SKM-1 (cell line): ENCODE data around the gene KRTAP10-9.
"Not testable (repeated sequence)": the region's sequence is repeated elsewhere in the genome, so short reads cannot be mapped to it uniquely, and the experiment has no call there.

Experiments used
- DNase-seq: peaks from one replicate; lab custom pipeline; 2025; ENCODE audit not compliant: unreplicated experiment; lab: John Stamatoyannopoulos, UW

Gene KRTAP10-9

DNA sequence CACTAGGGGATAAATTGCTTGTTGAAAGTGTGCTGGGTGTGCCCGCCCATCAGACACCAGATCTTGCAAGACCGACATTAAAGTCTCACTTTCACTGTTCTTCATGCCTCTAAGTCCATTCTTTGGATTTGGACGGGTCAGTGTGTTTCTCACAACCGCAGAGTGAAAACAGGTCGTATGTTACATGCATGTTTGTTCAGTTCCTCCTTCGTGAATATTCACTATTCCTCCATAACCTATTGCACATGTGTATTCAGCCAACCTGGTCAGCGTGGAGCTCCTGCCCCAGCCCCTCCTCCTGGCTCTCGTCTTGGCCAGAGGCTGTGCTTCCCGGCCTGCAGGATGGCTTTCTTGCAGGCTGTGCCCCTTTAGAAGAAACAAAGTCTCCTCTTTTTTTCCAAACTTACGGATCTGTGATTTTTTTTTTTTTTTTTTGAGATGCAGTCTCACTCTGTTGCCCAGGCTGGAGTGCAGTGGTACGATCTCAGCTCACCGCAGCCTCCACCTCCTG lies 32.4 kb upstream of the KRTAP10-9 start:
- DNase-seq = no peak

DNA sequence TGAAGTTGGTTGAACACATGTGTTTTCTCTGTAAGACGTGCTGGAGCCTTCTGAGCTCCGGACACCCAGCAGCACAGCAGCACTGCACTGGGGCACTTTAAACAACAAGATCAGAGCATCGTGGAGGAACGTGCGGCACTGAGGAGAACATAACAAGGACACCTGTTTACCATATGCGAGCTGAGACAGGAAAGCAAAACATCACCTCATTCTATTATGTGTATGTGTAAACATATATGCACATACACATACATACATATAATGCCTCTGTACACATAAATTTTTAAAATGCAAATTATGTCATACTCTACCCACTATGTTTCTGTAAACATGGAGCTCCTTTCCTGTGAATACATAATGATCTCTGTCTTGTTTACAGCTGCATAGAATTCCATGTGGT lies 31.4 kb upstream of the KRTAP10-9 start:
- no peak for DNase-seq

DNA sequence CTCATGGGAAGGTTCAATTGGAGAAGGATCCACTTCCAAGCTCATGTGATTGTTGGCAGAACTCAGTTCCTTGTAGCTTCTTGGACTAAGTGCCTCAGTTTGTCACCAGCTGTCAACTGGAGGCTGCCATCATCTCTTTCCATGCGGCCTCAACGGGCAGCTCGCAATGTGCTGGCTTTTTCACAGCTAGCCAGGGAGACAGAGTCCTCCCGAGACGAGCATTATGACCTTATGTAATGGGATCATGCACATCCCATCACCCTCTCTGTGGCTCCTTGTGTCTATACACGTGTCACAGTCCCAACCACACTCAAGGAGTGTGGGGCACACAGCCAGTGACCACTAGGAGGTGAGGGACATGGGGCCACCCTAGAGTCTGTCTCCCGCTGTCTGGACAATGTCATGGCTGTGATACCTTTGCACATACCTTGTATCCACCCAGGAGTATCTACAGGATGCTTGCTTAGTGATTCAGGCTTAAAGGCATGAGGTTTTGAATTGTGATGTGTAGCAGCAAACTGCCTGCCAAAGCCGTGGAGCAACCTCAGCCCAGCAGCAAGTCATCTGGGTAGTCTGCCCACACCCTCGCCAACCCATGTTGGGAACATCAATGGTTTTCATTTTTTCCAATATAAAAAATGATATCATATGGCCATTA lies 30.7 kb upstream of the KRTAP10-9 start:
- no peak for DNase-seq

DNA sequence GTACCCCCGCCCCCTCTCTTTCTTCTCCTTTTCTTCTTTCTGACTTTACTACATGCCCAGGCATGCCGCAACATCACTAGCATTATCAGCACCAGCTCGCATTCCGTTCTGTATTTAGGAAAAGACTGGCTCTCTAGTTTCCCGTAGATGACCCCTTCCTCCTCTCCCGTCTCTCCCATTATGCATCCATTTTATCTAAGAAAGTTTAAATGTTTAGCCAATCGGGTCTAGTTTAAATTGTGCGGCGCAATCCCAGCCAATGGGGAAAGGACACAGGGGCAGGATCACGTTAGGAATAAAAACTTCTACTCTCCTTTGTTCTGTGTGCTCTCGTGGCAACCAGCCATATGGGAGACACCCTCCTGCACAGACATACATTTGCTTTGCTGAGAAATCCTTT lies 28.8 kb upstream of the KRTAP10-9 start:
- no peak for DNase-seq

DNA sequence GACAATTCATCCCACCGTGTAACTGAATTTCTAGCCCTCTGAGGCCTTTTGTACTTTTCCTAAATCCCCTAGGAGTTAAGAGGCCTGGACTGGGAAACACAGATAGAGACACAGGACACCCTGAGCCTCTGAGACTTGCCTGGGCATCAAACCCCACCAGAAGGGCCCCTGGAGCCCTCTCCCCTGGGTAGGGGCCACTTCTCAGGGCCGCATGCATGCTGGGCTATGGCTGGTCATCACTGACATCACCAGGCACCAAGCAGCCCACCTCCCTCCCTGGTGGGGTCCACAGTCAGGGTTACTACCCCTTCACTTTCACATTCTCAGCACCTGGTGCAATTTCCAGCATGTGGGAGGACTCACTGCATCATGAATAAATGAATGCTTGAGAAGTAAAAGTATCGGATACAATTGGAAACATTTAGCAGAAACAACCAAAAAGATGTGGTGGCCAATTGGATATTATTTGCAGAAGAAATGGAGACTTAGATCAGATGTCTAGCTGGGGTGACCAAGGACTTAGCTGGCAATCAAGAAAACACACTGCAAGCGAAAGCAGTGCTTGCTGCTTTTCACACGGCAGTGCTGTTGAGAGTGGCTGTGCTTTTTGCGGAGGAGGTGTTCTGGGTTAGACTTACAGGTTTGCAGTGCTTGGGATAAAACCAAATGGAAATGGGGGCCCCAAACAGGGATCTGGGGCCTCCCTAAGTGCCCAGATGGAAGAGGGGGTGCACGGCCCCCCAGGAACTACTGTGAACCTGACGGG lies 27.4 kb upstream of the KRTAP10-9 start:
- no peak for DNase-seq

DNA sequence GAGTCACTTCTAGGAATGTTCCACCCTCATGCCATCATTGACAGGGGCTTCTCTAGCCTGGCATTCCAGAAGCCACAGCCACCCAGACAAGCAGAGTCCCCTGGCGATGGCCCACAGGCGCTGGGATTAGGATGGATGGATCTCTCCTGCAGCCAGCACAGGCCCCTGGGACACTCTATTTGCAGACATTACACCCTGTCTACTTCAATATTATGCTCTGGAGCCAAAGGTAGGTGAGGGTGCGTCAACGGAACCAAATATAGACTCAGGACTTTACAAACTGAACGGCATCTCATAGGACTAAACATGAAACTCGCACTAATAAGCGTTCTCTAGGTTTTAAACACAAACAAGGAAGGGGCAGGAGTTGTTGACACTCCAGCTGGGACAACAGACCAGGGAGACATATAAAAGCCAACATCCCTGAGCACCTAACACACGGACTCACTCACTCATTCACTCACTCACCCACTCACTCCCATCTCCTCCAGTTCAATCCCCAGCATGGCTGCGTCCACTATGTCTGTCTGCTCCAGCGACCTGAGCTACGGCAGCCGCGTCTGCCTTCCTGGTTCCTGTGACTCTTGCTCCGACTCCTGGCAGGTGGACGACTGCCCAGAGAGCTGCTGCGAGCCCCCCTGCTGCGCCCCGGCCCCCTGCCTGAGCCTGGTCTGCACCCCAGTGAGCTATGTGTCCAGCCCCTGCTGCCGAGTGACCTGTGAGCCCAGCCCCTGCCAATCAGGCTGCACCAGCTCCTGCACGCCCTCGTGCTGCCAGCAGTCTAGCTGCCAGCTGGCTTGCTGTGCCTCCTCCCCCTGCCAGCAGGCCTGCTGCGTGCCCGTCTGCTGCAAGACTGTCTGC lies 26.5 kb upstream of the KRTAP10-9 start, which contains the start of gene KRTAP10-7:
Gene KRTAP10-7, plus strand, starts transcription at position 480 of the 861 bp plus-strand sequence. Its CDS starts 25 bp downstream, at position 505.
- DNase-seq = not testable (repeated sequence)

DNA sequence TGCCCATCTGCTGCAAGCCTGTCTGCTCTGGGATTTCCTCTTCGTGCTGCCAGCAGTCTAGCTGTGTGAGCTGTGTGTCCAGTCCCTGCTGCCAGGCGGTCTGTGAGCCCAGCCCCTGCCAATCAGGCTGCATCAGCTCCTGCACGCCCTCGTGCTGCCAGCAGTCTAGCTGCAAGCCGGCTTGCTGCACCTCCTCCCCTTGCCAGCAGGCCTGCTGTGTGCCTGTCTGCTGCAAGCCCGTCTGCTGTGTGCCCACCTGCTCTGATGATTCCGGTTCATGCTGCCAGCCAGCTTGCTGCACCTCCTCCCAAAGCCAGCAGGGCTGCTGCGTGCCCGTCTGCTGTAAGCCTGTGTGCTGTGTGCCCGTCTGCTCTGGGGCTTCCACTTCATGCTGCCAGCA lies 25.8 kb upstream of the KRTAP10-9 start:
- not testable (repeated sequence) for DNase-seq

DNA sequence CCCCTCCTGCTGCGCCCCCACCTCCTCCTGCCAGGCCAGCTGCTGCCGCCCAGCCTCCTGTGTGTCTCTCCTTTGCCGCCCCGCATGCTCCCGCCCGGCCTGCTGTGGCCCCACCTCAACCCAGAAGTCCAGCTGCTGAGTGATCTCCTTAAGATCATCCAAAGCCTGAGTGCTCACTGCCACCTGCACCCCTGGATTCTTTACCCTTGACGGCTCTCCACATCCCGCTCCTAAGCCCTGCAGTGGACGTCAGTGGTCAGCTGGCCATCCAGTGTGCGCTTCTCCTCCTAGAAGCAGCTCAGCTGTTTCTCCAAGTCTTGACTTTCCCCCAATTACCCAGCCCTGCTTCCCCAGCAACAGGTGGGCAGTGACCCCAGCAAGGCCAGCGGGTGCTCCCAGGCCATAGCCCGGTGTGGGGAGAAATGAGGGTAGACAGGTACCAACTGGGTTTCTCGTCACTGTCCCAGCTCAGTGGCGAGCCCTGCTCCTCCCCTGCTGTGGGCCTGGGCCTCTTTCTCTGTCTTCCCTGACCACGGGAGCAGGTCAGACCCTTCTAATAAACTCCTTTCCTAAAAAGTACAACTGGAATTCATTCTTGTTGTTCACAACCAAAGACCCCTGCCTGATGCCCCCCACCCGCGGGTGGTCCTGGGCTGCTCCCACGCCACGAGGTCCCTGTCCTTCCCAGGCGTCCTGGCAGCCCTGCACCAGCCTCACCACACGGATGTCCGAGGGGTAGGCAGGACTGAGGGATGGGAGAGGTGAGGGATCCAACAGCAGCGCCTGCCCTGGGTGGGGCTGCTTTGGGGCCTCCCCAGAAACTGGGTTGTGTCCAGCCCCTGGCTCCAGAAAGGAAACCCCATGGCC lies 25.1 kb upstream of the KRTAP10-9 start:
- no peak for DNase-seq

DNA sequence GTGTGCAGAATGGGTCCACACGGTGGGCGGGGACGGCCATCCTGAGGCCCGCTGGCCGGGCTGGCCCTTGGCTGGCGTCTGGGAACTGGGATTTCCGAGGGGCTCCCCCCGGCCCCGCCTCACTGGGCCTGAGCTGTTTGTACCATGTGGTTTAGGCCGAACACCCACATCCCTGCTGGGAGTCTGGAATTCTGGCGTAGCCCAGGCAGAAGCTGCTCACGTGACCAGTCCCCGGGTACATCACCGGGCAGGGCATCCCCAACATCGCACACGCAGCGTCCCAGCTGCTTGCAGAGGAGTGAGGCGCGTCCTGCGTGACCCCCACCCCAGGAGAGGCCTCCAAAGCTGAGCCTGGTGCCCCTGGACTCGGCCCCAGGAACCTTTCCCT lies 24.4 kb upstream of the KRTAP10-9 start:
- no peak for DNase-seq

DNA sequence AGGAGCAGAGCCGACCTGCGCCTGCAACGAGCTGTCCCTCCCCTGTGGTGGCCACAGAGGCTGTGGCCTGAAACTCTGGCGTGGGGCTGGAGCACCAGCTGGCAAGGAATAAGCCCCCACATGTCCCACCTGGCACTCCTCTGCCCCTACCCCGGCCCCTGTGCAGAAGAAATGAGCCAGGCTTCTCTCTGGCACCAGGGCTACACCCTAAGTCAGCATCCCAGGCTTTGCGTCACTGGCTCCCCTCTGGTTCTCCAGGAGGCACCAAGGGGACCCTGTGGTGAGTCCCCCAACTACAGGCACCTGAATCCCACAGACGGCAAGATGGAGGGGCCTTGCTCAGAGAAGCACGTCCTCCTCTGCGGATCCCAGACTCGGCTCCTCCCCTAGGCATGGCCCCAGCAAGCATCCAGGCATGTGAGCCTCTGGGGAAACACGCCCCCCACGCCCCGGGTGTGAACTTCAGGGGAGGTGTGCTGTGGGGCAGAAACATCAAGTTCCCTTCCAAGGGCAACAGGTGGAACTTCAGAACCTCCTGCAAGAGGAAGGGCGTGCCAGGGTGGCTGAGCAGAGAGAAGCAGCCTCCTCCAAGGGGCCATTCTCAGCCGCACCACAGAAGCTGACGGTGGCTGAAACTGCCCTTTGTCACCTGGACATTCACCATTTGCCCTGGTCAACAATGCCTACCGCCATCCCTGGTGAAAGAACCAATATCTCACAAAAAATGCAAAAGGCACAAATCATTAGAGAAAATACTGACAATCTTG lies 23.6 kb upstream of the KRTAP10-9 start:
- DNase-seq = no peak

DNA sequence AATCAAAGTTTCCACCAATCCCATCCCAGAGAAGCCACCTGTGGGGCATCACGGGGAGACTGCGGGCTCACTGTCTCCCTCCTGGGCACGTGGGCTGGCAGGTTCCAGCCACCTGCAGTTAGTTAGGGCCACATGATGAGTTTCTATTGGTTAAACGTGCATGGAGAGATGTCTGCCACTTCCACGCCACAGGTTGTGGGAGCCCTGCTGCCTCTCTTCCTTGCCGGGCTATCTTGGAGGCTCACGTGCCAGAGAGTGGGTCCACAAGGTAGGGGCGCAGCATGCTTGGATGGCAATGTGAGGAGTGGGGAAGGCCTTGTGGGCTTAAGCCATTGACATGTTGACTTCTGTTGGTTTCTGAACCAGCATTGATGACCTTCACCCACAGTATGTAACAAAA lies 23.0 kb upstream of the KRTAP10-9 start:
- no peak for DNase-seq

DNA sequence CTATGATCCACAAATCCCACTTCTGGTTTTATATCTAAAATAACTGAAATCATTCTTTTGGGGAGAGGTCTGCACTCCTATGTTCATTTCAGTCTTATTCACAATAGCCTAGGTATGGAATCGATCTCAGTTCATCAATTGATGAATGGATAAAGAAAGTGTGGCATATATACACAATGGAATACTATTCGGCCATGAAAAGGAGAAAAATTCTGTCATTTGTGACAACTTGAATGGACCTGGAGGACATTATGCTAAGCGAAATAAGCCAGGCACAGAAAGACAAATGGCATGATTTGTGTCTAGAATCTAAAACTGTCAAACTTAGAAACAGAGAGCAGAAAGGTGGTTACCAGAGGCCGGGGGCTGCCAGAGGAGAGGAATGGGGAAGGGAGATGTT lies 20.4 kb upstream of the KRTAP10-9 start:
- DNase-seq = no peak

DNA sequence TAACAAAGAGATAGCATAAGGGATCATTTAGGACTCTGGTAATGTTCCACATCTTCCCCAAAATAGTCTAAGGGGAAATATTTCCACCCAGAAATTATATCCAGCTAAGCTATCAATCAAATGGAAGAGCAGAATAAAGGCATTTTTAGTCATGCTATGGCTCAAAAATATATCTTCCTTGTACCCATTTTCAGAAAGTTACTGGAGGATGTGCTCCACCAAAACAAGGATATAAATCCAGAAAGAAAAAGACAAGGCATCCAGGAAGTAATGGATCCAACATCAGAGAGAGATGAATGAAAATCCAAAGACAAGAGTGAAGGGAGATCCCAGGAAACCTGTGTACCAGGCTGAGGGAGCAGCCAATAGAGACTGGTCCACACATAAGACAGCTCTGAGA lies 17.7 kb upstream of the KRTAP10-9 start:
- no peak for DNase-seq

DNA sequence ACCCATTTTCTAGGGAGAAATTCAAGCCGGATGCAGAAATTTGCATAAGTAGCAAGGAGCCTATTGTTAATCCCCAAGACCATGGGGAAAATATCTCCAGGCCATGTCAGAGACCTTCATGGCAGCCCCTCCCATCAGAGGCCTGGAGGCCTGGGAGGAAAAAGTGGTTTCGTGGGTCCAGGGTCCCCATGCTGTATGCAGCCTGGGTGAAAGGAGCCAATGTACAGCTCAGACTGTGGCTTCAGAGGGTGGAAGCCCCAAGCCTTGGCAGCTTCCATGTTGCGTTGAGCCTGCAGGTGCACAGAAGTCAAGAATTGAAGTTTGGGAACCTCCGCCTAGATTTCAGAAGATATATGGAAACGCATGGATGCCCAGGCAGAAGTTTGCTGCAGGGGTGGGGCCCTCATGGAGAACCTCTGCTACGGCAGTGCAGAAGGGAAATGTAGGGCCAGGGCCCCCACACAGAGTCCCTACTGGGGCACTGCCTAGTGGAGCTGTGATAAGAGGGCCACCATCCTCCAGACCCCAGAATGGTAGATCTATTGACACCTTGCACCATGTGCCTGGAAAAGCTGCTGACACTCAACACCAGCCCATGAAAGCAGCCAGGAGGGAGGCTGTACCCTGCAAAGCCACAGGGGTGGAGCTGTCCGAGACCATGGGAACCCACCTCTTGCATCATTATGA lies 16.6 kb upstream of the KRTAP10-9 start:
- DNase-seq = not testable (repeated sequence)

DNA sequence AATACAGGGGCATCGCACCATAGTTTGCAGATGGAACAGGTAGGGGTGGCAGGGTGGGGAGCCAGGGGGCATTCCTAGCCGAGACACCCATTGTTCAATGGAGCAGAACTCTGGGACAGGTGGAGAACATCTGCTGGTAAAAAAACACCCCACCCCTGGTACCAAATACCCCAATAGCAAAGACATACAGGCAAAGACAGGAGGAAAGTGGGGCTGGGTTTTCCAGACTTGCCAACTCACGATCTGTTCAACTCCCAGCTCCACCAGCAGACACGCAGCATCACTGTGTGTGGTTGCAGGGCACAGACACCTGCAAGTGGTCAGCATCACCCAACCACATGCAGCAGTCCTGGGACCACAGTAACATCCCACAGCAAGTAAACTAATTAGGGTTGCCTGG lies 15.3 kb upstream of the KRTAP10-9 start:
- DNase-seq = no peak

DNA sequence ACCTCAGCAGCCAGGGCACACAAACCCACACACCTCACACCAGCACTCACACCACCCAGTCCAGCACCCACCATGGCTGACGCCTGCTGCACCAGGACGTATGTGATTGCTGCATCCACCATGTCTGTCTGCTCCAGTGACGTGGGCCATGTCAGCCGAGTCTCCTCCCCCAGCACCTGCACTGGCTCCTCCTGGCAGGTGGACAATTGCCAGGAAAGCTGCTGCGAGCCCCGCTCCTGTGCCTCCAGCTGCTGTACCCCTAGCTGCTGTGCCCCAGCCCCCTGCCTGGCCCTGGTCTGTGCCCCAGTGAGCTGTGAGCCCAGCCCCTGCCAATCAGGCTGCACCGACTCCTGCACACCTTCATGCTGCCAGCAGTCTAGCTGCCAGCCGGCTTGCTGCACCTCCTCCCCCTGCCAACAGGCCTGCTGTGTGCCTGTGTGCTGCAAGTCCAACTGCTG lies 14.8 kb upstream of the KRTAP10-9 start, which contains the start of gene KRTAP10-8:
Gene KRTAP10-8, plus strand, starts transcription at position 51 of the 458 bp plus-strand sequence. Its CDS starts 22 bp downstream, at position 73.
- DNase-seq = no peak

DNA sequence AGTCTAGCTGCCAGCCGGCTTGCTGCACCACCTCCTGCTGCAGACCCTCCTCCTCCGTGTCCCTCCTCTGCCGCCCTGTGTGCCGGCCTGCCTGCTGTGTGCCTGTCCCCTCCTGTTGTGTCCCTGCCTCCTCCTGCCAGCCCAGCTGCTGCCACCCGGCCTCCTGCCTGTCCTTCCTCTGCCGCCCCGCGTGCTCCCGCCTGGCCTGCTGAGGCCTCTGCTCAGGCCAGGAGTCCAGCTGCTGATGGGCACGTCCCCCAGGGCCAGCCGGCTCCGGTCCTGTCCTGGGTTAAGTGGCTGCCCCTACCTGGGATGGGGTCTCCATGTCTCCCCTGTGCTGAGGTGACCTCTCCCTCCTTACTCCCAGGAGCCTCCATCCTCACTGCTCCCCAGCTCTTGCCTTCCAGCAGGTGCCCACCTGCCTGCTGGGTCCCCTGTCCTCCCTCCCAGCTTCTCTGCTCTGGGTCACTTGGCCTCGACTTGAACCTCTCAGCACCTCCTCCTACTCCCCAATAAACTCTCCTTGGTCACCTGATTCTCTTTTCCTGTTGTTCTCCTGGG lies 14.1 kb upstream of the KRTAP10-9 start:
- no peak for DNase-seq

DNA sequence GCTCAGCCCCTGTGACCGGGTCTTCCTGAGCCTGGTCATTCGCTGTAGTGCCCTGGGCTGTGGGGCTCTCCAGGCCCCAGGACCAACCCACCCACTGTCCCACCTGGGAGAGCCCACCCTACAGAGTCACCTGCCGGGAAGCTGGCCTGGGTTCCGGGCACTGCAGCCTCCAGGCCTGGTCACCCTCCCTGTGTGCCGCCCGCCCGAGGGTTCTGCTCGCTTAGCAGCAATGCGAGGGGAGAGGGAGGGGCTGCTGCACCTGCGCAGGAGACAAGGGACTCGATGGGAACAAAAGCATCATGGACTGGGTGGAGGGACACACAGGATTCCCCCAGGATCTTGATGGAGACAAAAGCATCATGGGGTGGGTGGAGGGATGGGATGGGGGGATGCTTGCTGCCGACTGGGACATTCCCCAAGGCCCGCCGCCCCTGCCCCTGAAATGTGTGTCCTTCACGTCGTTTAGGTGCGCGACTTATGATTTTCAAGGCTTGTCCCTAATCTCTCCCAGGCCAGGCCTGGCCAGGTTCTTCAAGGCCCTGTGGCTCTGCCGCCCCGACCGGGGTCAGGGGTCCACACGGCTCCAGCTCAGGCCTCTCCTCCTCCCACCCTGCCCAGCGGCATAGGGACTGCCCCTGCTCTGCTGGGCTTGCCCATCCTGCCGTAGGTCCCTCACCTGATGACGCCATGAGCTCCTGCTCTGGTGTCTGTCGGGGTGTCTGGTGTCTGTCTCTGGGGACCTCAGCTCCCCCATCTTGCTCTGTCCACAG lies 13.3 kb upstream of the KRTAP10-9 start:
- DNase-seq = no peak
